ENCODE data around the gene CDK5RAP1. TPM values are rescaled to one million over a fixed set of nuclear protein-coding genes. Genes with fewer than 3 reads are reported as not detected.
A peak's percentile ranks its signal among the peaks of the same experiment; 100 is the strongest.
"Not testable (repeated sequence)": the region's sequence is repeated elsewhere in the genome, so short reads cannot be mapped to it uniquely, and the experiment has no call there.

The CDK5RAP1 gene
- total RNA-seq, 2 donors from 2014 or later = 26.2 to 26.3 TPM

DNA sequence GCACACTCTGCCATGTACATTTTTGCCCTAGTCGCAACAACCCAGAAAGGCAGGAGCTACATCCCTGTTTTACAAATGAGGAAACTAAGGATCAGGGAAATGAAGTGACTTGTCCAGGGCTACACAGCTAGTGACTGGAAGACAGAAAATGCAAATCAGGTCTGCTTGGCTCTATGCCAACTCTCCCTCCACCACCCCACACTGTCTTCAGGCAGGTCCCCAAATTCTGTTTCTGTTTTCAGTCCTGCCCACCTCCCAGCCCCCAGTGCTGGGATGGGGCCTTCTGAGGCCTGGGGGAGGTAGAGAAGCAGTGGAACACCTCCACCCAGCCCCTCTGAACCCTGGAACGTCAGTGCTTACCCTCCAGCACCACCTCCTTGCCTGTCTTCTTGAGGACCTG is 37.2 kb upstream of the CDK5RAP1 start:
- ATAC-seq (ENCODE audit: insufficient number of reproducible peaks, low FRiP score, low read depth) (no peak), DNase-seq (ENCODE audit: low spot score) (no peak)
- Histone ChIP-seq H3K27me3 (replicated peaks; ENCODE audit: insufficient read depth) (no peaks in the 10 kb centered on the region), H3K4me3 (no peak overlapping the region), H3K27ac (peak overlapping the region; percentile 52 to 86), H3K36me3 (peaks cover 10% of the 10 kb centered on the region), H3K4me1 (ENCODE audit: control insufficient read depth in 1 of 2, low read depth in 2 of 2) (peaks cover 31 to 60% of the 10 kb centered on the region in 2 donors), H3K9me3 (no peaks in the 10 kb centered on the region)
- TF ChIP-seq, protein P1, sequence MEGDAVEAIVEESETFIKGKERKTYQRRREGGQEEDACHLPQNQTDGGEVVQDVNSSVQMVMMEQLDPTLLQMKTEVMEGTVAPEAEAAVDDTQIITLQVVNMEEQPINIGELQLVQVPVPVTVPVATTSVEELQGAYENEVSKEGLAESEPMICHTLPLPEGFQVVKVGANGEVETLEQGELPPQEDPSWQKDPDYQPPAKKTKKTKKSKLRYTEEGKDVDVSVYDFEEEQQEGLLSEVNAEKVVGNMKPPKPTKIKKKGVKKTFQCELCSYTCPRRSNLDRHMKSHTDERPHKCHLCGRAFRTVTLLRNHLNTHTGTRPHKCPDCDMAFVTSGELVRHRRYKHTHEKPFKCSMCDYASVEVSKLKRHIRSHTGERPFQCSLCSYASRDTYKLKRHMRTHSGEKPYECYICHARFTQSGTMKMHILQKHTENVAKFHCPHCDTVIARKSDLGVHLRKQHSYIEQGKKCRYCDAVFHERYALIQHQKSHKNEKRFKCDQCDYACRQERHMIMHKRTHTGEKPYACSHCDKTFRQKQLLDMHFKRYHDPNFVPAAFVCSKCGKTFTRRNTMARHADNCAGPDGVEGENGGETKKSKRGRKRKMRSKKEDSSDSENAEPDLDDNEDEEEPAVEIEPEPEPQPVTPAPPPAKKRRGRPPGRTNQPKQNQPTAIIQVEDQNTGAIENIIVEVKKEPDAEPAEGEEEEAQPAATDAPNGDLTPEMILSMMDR (IDR thresholded peaks at IDR 0.05) = no peak

DNA sequence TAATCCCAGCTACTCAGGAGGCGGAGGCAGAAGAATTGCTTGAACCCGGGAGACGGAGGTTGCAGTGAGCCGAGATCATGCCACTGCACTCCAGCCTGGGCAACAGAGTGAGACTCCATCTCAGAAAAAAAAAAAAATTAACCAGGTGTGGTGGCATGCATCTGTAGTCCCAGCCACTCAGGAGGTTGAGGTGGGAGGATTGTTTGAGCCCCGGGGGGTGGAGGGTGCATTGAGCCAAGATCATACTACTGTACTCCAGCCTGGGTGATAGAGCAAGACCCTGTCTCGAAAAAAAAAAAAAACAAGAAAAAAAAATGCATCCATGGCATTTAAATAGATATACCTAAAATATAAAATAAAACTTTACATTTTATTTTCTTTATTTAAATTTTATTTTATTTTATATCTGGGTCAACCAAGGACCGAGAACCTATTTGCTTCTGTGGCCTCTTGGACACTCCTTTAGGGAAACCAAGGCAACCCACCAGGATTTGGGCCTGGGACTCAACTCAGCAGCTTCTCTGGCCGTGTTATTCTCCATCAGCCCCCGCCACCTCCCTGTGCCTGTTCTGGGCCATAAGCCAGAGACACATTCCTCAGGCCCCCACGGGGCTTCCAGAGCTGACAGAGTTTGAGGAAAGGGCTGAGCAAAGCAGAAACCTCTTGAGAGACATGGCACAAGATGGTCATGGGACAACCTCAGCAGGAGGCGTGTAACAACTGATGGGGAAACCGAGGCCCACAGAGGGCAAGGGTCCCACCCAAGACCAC is 36.0 kb upstream of the CDK5RAP1 start:
- H3K9me3 ChIP-seq = no peaks in the 10 kb centered on the region
- H3K27ac ChIP-seq = peak overlapping the region; percentile 52 to 86
- ATAC-seq (ENCODE audit: insufficient number of reproducible peaks, low FRiP score, low read depth) = no peak
- peaks cover 33 to 63% of the 10 kb centered on the region in 2 donors for H3K4me1 ChIP-seq (ENCODE audit: control insufficient read depth in 1 of 2, low read depth in 2 of 2)
- TF ChIP-seq, protein P1 (IDR thresholded peaks at IDR 0.05) = no peak
- no peak overlapping the region for H3K4me3 ChIP-seq
- DNase-seq (ENCODE audit: low spot score) = no peak
- H3K27me3 ChIP-seq (replicated peaks; ENCODE audit: insufficient read depth) = no peaks in the 10 kb centered on the region
- H3K36me3 ChIP-seq = peaks cover 10% of the 10 kb centered on the region

DNA sequence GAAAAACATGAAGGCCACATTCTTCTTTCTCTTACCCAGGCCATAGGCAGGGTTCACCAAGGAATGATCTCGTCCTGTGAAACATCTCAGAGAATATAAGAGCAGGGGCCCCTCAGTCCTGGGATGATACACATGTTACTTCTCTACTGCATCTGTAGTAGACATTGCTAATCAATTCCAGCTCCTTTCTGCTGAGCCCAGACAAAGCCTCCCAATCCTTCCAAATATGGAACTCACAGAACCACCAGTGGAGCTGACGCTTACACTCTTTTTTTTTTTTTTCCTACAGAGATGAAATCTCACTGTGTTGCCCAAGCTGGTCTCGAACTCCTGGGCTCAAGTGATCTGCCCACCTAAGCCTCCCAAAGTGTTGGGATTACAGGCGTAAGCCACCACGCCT is 33.1 kb upstream of the CDK5RAP1 start:
- Histone ChIP-seq H3K4me1 (ENCODE audit: control insufficient read depth in 1 of 2, low read depth in 2 of 2) (peaks cover 21 to 54% of the 10 kb centered on the region in 2 donors), H3K27me3 (replicated peaks; ENCODE audit: insufficient read depth) (no peaks in the 10 kb centered on the region), H3K9me3 (no peaks in the 10 kb centered on the region), H3K36me3 (peaks cover 10% of the 10 kb centered on the region), H3K27ac (peak overlapping the region; percentile 76 to 97), H3K4me3 (no peak overlapping the region)
- ATAC-seq (ENCODE audit: insufficient number of reproducible peaks, low FRiP score, low read depth) (no peak), DNase-seq (ENCODE audit: low spot score) (no peak)
- TF ChIP-seq, protein P1 (IDR thresholded peaks at IDR 0.05) = no peak

DNA sequence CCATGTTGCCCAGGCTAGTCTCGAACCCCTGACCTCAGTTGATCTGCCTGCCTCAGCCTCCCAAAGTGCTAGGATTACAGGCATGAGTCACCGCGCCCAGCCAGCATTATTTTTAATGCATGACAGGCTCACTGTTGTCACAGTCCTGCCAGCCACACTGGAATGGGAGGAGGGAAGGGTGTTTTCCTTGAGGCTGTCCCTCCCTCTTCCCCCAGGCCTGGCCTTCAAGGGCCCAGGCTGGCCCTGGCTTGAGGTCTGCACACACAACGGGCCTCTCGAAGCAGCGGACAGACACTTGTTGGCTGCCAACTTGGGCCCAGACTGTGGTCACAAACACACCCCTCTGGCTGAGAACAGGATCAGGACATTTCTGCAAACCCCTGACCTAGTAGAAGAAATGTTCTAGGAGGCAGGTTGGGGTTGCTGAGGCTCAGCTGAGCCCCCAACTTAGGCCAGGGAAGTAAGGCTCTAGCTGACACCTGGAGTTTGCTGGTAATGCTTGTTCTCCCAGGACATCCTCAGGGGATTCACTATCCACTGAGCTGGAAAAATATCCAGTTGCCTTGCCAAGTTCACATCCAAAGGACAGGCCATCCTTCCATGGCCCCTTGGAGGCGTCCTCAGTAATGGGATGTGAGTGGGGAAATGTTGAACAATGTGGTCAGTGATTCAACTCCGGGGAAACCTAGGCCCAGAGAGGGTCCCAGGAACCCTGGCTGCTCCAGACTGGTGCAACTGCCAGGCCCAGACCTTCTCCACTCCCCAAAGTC is 32.3 kb upstream of the CDK5RAP1 start:
- ATAC-seq (ENCODE audit: insufficient number of reproducible peaks, low FRiP score, low read depth) (peak; percentile 95), DNase-seq (ENCODE audit: low spot score) (peak; percentile 52)
- Histone ChIP-seq H3K36me3 (peaks cover 11% of the 10 kb centered on the region), H3K9me3 (no peaks in the 10 kb centered on the region), H3K4me3 (no peak overlapping the region), H3K27me3 (replicated peaks; ENCODE audit: insufficient read depth) (no peaks in the 10 kb centered on the region), H3K4me1 (ENCODE audit: control insufficient read depth in 1 of 2, low read depth in 2 of 2) (peaks cover 21 to 48% of the 10 kb centered on the region in 2 donors), H3K27ac (peak overlapping the region; percentile 76 to 97)
- TF ChIP-seq, protein P1 (IDR thresholded peaks at IDR 0.05) = no peak

DNA sequence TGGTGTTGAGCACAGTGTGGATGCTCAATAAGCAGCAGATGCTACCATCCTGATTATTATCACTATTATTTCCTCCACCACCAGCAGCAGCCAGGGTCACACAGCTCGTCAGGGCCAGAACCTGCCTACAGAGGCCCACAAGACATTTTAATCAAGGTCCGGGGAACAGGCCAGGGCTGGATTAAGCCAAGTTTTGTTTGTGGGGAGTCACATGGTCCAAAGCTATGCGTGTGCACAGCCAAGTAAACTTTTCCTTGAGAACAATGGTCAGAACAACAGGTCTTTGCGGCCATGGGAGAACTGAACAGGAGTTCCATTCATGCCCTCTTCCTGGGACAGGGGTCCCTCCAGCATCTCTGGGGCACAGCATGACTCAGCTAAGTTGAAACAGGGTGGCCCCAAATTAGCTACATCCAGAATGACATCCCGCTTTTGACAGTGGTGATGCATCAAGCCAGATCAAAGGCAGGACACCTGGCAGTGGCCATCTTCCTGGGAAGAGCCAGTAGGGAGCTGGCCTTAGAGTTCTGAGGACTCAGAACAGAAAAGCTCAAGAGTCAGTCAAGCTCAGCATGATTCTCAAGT is 30.6 kb upstream of the CDK5RAP1 start:
- Histone ChIP-seq H3K27me3 (replicated peaks; ENCODE audit: insufficient read depth) (no peaks in the 10 kb centered on the region), H3K9me3 (no peaks in the 10 kb centered on the region), H3K4me1 (ENCODE audit: control insufficient read depth in 1 of 2, low read depth in 2 of 2) (peaks cover 12 to 36% of the 10 kb centered on the region in 2 donors), H3K27ac (peak overlapping the region; percentile 76 to 97), H3K4me3 (no peak overlapping the region), H3K36me3 (peaks cover 10% of the 10 kb centered on the region)
- TF ChIP-seq, protein P1 (IDR thresholded peaks at IDR 0.05) = no peak
- ATAC-seq (ENCODE audit: insufficient number of reproducible peaks, low FRiP score, low read depth) (no peak), DNase-seq (ENCODE audit: low spot score) (no peak)

DNA sequence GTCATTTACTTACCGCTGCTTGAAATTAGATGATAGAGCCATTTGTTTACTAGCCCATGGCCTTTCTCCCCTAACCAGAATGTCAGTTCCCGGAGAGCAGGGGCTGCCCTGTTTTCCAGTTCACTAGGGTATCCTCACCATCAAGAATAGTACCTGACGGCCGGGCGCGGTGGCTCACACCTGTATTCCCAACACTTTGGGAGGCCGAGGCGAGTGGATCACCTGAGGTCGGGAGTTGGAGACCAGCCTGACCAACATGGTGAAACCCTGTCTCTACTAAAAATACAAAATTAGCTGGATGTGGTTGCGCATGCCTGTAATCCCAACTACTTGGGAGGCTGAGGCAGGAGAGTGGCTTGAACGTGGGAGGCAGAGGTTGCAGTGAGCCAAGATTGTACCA is 22.6 kb upstream of the CDK5RAP1 start:
- H3K4me3 ChIP-seq = peak overlapping the region; percentile 17
- not testable (repeated sequence) for DNase-seq (ENCODE audit: low spot score); H3K36me3 ChIP-seq; H3K9me3 ChIP-seq; ATAC-seq (ENCODE audit: insufficient number of reproducible peaks, low FRiP score, low read depth); H3K27me3 ChIP-seq (replicated peaks; ENCODE audit: insufficient read depth)
- H3K27ac ChIP-seq = peak overlapping the region; percentile 80 to 98
- peaks cover 19 to 38% of the 10 kb centered on the region in 2 donors for H3K4me1 ChIP-seq (ENCODE audit: control insufficient read depth in 1 of 2, low read depth in 2 of 2)

Data from thoracic aorta (tissue), 2 donors.